Activated gamma-delta T cell (primary cell): ENCODE data around the gene NCAM1.

Experiments
- DNase-seq: peaks from one replicate; lab custom pipeline; 2025; lab: John Stamatoyannopoulos, UW

NCAM1 gene

DNA sequence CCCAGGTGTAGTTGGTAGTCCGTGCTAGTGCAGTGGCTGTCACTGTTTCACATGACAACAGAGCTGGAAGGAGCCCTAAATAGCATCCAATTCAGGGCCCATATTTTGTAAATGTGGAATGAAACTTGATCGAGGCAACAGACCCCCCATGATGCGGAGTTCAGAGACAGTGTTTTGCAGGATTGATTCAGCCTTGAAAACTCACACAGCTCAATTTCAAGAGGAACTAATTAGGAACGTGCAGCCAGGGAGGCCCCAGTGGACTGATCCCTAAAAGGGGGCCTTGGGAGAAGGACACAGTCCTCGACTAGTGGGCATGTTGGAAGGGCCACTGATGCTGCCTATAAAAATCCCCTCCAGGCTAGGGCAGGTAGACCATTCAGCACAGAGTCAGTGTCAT is 292.2 kb downstream of the NCAM1 start:
- no peak for DNase-seq

DNA sequence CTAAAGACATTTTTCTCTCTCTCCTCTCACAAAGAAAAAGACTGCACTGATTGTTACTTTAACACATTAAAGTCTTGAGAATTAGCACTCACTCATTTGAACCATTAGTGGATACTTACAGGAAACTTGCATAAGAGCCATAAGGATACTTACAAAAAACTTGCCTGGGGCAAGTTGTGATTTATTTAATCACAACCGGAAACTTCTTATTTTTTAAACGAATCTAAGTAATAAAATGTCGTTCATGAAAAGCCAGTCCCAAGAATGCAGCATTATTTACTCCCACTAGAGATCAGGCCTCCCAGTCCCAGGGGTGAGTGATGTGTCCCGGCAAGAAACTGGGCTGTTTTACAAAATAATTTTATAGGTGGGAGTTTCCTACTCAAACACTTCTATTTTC is 293.9 kb downstream of the NCAM1 start:
- no peak for DNase-seq

DNA sequence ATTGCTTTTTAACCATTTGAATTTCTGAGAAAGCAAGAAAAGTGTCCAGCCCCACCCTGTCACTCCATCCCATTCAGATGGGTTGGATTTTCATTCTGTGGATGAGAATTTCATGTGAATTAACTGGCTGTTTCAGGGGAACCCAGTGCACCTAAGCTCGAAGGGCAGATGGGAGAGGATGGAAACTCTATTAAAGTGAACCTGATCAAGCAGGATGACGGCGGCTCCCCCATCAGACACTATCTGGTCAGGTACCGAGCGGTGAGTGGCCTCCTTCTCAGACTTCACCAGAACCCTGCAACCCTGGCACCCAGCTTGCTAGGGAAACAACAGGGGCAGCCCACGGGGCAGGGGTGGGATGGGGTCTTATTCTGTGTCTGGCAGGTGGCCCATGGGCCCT is 294.5 kb downstream of the NCAM1 start:
- DNase-seq: no peak

DNA sequence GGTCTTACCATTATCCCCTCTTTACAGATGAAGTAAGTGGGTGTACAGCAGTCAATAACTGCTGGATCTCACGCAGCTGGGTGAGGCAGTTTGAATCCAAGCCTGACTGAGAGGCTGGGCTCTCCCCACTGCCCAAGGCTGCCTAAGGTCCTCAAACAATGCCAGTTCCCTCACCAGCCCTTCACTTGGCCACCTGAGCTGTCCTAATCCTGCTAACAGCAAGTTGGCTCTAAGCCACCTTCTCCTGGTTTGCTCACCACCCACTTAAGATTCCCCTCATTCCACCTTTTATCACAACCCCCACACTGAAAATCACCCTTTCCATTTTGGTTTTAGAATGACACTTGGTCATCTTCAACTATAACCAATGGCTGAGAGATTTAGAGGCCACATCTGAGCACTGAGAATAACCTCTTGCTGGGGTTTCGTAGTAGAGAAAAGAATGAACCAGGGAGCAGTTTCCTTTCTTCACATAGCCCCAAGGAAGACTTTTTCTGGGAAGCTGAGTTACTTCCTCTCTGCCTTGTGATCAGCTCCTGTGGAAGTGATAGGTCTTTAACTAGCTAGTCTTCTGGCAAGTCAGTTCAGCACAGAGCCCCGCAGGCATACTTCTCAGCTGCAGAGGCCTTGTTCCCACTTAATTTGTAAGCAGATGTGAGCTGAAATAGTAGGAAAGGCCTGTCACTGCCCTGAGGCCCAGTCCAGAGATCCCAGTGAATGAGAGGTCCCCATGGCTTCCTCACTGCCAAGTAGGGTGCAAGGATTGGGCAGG is 295.4 kb downstream of the NCAM1 start:
- DNase-seq: no peak

DNA sequence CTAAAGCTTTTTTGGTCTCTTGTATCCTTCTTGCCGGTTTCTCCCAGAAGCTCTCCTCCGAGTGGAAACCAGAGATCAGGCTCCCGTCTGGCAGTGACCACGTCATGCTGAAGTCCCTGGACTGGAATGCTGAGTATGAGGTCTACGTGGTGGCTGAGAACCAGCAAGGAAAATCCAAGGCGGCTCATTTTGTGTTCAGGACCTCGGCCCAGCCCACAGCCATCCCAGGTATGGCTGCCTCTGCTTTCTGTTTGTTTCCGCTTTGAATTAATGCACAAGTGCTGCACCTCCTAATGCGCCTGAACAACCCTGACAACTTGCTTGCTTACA is 298.8 kb downstream of the NCAM1 start:
- no peak for DNase-seq

DNA sequence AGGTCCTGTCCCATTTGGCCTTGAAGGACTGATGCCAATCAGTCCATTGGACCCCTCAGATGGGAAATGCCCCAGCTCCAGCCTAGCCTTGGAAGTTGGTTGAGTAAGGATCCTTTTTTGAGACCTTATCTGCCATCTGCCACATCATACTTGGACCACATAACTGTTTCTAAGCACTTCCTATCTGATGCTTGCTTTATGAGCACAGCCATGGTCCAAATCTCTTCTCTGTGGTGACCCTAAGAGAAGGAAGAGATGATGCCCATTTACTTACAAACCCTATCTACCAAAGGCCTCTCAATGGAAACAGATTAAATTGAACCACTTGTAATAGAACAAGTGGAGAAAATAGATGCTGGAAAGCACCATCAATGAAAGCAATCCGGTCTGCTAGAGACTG is 299.3 kb downstream of the NCAM1 start:
- no peak for DNase-seq

DNA sequence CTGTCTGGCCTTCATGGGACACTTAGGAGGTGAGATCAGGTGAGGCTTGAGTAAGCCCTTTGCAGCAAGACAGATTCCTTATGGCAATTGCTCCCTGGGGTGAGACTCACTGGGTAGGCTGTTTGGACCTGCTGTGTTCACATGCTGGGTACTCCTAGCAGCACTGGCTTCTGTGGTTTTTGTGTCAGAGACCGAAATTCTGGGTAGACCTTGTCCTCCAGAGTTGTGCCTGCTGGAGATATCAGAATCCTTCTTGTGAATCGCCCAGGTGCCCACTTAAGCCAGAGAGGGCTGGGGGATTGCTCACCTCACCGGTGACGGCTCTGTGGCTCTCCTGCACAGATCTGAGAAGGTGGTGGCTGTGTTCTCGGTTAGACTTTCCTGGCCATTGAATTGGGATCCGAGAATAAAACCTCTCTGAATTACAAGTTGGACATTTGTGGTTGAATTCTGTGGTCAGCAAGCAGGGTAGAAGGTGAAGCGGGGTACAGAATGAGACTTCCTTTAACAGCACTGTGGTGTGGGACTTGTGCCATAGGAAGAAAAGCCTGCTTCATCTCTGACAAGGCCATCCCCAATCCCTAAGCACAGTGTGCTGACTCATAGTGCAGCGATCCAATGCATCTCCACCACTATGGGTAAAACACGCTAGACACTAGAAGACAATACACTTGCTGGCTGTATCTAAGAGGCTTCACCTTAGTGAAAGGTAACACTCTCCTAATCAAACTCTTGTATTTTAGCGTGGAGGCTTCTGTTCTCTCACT is 300.7 kb downstream of the NCAM1 start:
- no peak for DNase-seq

DNA sequence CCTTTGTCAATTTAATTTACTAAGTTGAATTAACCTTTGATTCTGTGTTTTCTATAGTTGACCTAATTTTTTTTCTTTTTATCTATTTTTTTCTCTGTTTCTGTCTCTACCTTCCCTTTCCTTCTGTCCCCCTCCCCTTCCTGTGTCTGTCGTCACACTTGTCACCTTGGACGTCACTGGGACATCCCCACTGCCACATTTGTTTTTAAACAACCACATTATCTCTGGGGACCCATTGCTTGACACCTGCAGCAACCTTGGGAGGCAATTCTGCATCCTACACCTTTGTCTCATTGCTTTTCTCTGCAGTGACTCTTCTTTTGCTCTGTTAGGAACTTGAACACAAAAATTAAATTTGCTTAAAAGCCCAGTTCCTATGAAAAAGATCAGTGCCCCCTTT is 301.4 kb downstream of the NCAM1 start:
- no peak for DNase-seq

DNA sequence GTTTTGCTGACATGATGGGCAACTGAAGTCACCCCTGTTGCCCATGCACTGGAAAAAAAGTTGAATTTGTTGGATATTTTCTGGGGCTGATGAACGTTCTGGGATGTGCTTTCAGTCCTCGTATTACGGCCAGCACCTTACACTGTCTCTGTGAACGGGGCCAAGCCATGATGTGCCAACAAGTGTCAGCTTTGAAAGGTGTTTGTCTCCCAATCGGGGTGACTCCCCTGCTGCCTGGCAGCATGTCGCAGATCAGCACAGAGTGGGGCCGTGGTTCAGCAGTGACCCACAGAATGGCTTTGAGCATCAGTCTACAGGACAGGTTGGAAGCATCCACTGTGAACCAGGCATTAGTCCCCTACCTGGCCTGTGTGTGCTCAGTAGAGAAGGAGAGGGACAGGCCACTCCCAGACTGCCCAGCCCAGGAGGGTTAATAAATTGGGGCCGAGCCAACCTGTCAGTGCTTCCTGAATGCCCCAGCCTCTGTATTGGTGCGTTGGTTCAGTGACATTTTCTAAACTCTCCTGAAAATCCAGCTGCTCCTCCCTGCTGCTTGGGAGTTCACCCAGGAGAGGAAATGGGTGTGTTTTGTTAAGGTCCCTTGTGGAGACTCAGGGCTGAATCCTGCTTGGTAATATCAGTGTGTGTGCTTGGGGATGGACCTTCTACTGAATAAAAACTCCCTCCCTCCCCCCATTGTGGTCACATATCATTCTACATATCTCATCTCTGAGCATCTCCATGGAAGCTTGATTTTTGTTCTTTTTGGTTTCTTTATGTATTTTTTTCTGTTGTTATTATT is 302.4 kb downstream of the NCAM1 start:
- DNase-seq: no peak

DNA sequence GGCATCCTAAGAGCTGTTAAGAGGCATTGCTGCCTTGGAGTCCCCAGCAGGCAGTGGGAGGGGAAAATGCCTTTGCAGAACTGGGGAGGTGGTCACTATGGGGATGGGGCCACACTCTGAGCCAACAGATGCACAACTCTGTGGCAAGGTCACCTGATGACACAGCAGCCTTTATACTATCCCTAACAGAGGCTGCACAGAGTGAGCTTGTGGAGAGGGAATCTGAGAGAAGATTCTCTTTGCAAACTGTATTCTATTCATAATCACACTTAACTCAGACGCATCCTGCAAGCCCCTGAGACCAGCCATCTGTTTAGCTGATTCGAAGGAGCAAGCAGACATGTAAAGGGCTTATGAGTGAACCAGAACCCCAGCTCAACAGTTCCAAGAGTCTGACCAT is 304.1 kb downstream of the NCAM1 start:
- no peak for DNase-seq

DNA sequence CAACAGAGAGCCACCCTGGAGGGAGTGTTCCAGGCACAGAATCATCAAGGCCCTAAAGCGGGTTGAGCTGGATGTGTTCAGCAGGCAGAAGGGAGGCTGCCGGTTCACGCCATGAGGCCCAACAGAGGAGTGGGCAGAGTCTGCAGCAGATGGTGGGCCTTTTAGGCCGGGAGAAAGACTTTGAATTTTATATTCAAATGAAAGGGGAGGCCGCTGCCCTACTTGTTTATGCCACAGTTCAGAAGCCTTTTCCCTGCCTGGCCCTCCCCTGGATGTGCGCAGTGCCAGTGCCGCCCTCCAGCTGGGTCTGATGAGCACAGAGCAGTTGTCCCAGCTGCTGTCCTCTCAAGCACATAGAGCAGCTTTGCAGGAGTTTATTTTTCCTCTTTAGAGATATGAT is 306.3 kb downstream of the NCAM1 start:
- DNase-seq: no peak

DNA sequence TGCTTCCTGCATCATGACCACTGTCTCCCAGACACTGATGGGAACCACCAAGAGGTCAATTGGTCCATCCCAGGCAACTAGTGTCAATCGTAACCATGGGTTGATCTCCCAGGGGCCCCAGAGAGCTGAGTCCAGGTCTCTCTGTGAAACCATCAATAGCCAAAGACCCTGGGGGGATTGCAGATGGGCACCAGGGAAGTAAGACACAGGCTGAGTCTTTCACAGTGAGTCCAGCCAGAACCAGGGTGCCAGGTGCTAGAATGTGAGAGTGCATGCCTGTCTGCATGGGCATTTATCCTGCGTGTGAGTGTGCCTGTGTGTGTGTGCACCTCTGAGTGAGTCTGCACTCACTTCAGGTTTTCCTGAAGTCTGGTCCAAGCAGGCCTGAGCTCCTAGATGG is 307.9 kb downstream of the NCAM1 start:
- no peak for DNase-seq

DNA sequence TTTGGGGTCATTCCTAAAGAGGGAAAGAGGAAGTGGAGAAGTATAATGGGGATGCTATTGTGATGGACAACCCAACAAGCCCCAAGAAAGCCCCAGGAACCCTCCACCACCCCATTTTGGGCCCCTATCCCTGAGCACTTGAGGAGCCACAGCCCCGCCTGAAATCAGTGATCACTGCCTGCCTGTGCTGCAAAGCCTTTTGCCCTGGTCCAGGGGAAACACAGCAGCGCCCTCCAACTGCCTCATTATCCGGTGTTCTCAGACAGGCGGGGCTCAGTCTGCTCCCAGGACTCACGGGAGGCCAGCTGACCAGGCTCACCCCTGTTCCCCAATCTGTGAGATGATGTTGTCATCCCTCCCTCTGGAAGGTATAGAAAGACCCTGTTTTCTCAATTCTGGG is 308.4 kb downstream of the NCAM1 start:
- no peak for DNase-seq

DNA sequence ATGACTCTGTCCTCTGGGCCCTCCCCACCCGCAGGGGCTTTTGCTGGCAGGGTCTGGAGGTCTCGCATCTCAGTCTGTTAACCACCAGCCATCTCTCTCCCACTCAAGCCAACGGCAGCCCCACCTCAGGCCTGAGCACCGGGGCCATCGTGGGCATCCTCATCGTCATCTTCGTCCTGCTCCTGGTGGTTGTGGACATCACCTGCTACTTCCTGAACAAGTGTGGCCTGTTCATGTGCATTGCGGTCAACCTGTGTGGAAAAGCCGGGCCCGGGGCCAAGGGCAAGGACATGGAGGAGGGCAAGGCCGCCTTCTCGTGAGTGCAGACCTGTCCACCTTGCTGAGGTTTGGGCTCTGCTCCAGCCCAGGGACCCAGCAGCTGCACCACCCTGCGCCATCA is 308.9 kb downstream of the NCAM1 start:
- DNase-seq: no peak

DNA sequence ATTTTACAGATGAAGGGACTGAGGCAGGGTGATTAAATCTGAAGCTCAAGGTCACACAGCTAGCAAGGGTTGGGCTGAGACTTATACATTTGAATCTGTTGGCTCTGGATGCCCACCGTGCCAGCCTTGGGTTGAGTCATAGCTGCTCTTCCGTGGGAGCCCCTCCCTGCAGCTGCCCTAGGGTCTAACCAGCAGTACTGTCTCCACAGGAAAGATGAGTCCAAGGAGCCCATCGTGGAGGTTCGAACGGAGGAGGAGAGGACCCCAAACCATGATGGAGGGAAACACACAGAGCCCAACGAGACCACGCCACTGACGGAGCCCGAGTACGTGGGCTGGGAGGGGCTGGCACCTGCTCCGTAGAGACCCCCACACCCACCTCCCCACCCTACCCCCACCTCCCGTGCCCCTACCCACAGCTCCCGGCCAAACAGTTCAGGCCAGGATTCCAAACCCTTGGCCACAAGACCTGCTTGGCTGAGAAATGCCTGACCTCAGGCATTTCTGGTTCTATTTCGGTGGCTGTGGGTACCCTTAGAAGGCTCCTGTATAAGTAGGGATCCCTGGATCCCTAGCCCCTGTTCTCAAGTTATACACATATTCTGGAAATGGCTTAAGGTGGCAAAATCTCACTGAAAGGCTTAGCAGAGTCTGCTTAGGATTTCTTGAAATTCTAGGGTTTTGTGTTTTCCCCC is 310.5 kb downstream of the NCAM1 start:
- DNase-seq: no peak

DNA sequence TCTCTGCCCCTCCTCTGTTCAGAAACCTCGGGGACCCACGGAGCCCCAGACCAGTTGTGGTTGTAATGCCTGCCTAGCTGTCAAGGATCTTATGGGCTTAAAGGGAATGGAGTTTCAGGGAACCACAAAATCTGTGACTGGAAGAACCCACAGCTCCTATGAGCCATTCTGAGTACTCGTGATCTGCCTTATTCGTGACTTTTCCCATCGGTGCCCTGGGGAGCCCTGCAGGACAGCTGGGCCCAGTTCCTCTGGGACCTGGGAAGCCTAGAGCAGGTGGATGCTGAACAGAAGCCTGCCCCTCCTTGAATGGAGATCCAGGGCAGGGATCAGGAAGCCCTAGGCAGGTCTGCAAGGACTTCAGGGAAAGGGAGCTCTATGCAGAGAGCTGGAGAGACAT is 311.1 kb downstream of the NCAM1 start:
- no peak for DNase-seq

DNA sequence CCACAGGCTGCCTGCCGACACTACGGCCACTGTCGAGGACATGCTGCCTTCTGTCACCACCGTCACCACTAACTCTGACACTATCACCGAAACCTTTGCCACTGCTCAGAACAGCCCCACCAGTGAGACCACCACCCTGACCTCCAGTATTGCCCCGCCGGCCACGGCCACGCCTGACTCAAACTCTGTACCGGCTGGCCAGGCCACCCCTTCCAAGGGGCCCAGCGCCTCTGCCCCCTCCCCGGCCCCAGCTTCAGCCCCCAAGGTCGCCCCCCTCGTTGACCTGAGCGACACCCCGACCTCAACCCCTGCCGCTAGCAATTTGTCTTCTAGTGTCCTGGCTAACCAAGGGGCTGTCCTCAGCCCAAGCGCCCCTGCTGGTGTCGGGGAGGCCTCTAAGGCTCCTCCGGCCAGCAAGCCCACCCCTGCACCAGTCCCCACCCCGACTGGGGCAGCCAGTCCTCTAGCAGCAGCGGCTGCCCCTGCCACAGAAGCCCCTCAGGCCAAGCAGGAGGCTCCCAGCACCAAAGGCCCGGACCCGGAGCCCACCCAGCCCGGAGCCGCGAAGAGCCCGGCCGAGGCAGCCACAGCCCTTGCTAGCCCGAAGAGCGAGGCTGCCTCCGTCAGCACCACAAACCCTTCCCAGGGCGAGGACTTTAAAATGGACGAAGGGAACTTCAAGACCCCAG is 311.9 kb downstream of the NCAM1 start:
- DNase-seq: no peak

DNA sequence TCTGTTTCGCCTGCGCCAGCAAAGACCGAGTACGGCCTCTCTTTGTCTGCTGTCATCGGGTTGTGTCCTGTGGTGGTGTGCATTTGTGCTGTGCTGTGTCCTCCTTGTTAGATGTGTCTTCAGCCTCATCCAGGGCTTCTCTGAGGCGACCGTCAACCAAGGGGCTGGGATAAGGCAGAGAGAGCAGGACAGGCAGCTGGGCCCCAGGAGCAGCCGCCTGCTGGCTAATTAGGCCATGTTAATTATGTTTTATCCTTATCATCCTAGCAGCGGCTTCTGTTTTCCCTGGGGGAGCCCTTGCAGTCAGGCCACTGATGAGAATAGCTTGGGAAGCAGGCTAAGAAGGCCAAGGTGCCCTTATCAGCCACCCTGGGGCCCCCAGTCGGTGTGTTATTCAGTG is 312.5 kb downstream of the NCAM1 start:
- DNase-seq: no peak

DNA sequence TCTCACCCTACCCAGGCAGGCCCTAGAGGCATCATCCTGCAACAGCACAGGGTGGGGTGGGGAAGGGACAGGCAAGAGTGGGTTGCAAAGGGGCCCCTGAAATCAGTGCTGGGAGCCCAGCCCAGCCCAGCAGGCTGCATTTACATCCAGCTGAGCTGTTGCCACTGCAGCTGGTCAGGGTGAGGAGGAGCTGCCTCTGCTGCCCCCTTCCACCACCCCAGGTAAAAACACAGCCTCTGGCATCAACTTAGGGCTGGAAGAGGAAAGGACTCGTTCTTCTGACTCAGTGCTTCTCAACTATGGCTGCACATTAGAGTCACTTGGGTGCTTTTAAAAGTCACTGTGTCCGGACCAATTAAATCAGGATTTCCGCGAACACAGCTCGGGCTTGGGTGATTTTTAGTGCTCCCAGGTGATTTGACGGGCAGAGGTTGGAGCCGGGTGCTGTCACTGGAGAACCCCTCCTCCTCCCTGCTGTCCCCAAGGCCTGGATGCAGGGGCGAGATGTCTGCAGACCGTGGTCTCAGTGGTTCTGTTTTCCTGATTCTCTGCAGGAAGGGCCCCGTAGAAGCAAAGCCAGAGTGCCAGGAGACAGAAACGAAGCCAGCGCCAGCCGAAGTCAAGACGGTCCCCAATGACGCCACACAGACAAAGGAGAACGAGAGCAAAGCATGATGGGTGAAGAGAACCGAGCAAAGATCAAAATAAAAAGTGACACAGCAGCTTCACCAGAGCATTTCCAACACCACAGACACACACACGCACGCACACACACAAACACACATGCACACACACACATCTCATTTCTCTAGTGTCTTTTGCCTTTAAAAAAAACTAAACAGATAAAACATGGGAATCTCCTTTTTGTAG is 313.7 kb downstream of the NCAM1 start:
- no peak for DNase-seq

DNA sequence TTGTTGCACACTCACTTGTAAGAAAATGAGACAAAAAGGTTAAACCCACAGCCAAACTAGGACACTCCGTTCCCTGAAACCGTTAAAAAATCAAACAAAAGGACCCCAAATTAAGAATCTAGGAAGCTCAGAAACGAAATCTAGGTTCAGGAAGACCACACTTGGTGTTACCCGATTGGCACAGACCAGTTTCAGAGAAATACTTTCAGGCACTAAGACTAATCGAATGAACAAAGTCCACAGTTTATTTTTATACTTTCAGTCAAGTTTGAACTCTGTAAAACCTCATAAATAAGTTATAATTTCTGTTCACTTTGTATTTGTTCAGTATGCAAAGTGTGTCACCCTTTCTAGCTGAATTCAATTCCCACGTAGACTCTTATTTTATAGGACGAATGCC is 314.4 kb downstream of the NCAM1 start:
- DNase-seq: no peak

DNA sequence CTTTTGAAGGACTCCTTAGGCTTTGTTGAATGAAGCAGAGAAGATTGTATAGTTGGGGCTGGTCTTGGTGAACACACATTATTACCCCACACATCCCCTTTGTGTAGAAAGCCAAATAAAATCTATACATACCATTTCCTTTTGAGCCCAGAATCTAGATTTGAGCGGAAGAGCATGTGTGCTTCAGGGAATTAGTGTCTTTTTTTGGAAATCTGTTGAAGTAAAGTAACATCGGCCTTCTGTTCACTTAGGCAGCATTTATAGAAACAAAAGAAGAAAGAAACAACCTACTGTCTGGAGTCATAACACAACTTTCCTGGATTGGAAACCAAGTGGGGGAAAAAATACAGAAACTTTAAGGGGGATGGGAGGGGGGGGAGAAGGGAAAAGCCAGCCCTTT is 315.2 kb downstream of the NCAM1 start:
- no peak for DNase-seq
